ENCODE results near the gene SIX5.
A peak's percentile ranks its signal among the peaks of the same experiment; 100 is the strongest.

SIX5 gene

GRCh38 chr19:45817010-45817724 is 48.1 kb upstream of the SIX5 start (continued):
- TF ChIP-seq ZBTB49 (tag by site-specific recombination; IDR thresholded peaks at IDR 0.05; ENCODE audit: low read depth) (no peak), ZBTB17 (tag by site-specific recombination; IDR thresholded peaks at IDR 0.05) (peak; percentile 64), KLF8 (tag by site-specific recombination; IDR thresholded peaks at IDR 0.05) (0 out of 2 replicates have a peak, but pooled peaks have one; percentile 29), ZNF366 (tag by site-specific recombination; conservative IDR thresholded peaks at IDR 0.05) (no peak), KLF16 (tag by site-specific recombination; IDR thresholded peaks at IDR 0.05) (no peak), ZNF654 (tag by site-specific recombination; IDR thresholded peaks at IDR 0.05; ENCODE audit: low read depth) (peak; percentile 39), ZNF292 (tag by site-specific recombination; IDR thresholded peaks at IDR 0.05; ENCODE audit: borderline replicate concordance, low read depth) (no peak), ZSCAN30 (tag by site-specific recombination; IDR thresholded peaks at IDR 0.05) (peak; percentile 53; the same call in 1 of the 2 replicates), ZXDB (tag by site-specific recombination; IDR thresholded peaks at IDR 0.05) (0 out of 2 replicates have a peak, but pooled peaks have one; percentile 53), CTCF (tag by site-specific recombination; IDR thresholded peaks at IDR 0.05) (peak; percentile 99), ZNF335 (tag by site-specific recombination; conservative IDR thresholded peaks at IDR 0.05) (0 out of 2 replicates have a peak, but pooled peaks have one; percentile 27), SP3 (tag by site-specific recombination; IDR thresholded peaks at IDR 0.05) (peak; percentile 45; the same call in 1 of the 2 replicates), ZNF843 (tag by site-specific recombination; IDR thresholded peaks at IDR 0.05) (0 out of 2 replicates have a peak, but pooled peaks have one; percentile 41), ZNF2 (tag by site-specific recombination; IDR thresholded peaks at IDR 0.05) (peak; percentile 67; the same call in 1 of the 2 replicates), ZNF629 (tag by site-specific recombination; IDR thresholded peaks at IDR 0.05) (peak; percentile 26; the same call in 1 of the 2 replicates), ZNF362 (tag by site-specific recombination; IDR thresholded peaks at IDR 0.05) (peak; percentile 100), ZNF341 (tag by site-specific recombination; IDR thresholded peaks at IDR 0.05; ENCODE audit: low read depth) (no peak), SP7 (tag by site-specific recombination; IDR thresholded peaks at IDR 0.05) (peak; percentile 44; the same call in 1 of the 2 replicates)

GRCh38 chr19:45816236-45817009 is 47.4 kb upstream of the SIX5 start:
- POLR2A ChIA-PET: interaction anchor here (0.6 to 1.6 kb wide), 11 partner anchors 9 to 203 kb away, joined by 3 to 7 read pairs (median 3); partner anchors contain the start of genes CCDC61, QPCTL and SYMPK
- Histone ChIP-seq H3K36me3 (ENCODE audit: control insufficient read depth in 2 of 2, insufficient read depth in 1 of 2, low read length in 2 of 2) (peaks cover 0 to 31% of the 10 kb centered on the region in 2 experiments; a peak in 2 of 3 replicates), H3K27ac (ENCODE audit: extremely low read depth, low read depth, low read length) (0 out of 2 replicates have a peak overlapping the region, but pooled peaks have one; percentile 30), H3K4me3 (ENCODE audit: low read depth, low read length) (no peak overlapping the region), H3K4me1 (ENCODE audit: control insufficient read depth, insufficient read depth, low read length) (peaks cover 4% of the 10 kb centered on the region; the same call in 1 of the 2 replicates), H3K9me3 (ENCODE audit: control insufficient read depth, insufficient read depth, low read depth, low read length) (no peaks in the 10 kb centered on the region)
- no peak for TF ChIP-seq ZNF2 (tag by site-specific recombination; IDR thresholded peaks at IDR 0.05)
- CTCF ChIA-PET: interaction anchor here (0.5 to 3.4 kb wide), 58 partner anchors 8 to 1193 kb away, joined by 3 to 80 read pairs (median 5); partner anchors contain the start of genes CCDC61, DMPK, DMWD and FOXA3
